ENCODE data around the gene LRRC56. TPM values are rescaled to one million over a fixed set of nuclear protein-coding genes. Genes with fewer than 3 reads are reported as not detected.

The LRRC56 gene
- total and polyA plus RNA-seq, 9 donors, result 1.7 to 8.4 (median 5.4) TPM

GRCh38 chr11:533586-534395 lies 3.5 kb upstream of the LRRC56 start:
- Histone ChIP-seq H3K27me3 (ENCODE audit: control insufficient read depth, insufficient read depth, low read length) (peaks cover 29% of the 10 kb centered on the region), H3K36me3 (ENCODE audit: control insufficient read depth, insufficient read depth, low read length) (peaks cover 36% of the 10 kb centered on the region), H3K27ac (ENCODE audit: low read length) (peak overlapping the region; percentile 90), H3K4me3 (ENCODE audit: low read length) (peak overlapping the region; percentile 82), H3K4me1 (ENCODE audit: control insufficient read depth, insufficient read depth, low read length) (peaks cover 65% of the 10 kb centered on the region), H3K9me3 (replicated peaks; ENCODE audit: control insufficient read depth, low read depth, low read length) (no peaks in the 10 kb centered on the region)
- WGBS (ENCODE audit: insufficient coverage), result 90% methylated on average over 33 of the region's 37 CpGs
- no peak for DNase-seq

GRCh38 chr11:534396-535209 lies 2.7 kb upstream of the LRRC56 start:
- Histone ChIP-seq H3K4me3 (ENCODE audit: low read length) (peak overlapping the region; percentile 82), H3K9me3 (replicated peaks; ENCODE audit: control insufficient read depth, low read depth, low read length) (no peaks in the 10 kb centered on the region), H3K27me3 (ENCODE audit: control insufficient read depth, insufficient read depth, low read length) (peaks cover 32% of the 10 kb centered on the region), H3K36me3 (ENCODE audit: control insufficient read depth, insufficient read depth, low read length) (peaks cover 36% of the 10 kb centered on the region), H3K27ac (ENCODE audit: low read length) (peak overlapping the region; percentile 90), H3K4me1 (ENCODE audit: control insufficient read depth, insufficient read depth, low read length) (peaks cover 57% of the 10 kb centered on the region)
- DNase-seq, result peak; percentile 63
- 9% methylated on average over 64 of the region's 66 CpGs for WGBS (ENCODE audit: insufficient coverage)

GRCh38 chr11:535210-535518 lies 2.2 kb upstream of the LRRC56 start:
- H3K4me1 ChIP-seq (ENCODE audit: control insufficient read depth, insufficient read depth, low read length), result peaks cover 52% of the 10 kb centered on the region
- peak overlapping the region; percentile 82 for H3K4me3 ChIP-seq (ENCODE audit: low read length)
- no peak for DNase-seq
- H3K27ac ChIP-seq (ENCODE audit: low read length), result no peak overlapping the region
- peaks cover 31% of the 10 kb centered on the region for H3K36me3 ChIP-seq (ENCODE audit: control insufficient read depth, insufficient read depth, low read length)
- no peaks in the 10 kb centered on the region for H3K9me3 ChIP-seq (replicated peaks; ENCODE audit: control insufficient read depth, low read depth, low read length)
- peaks cover 37% of the 10 kb centered on the region for H3K27me3 ChIP-seq (ENCODE audit: control insufficient read depth, insufficient read depth, low read length)
- WGBS (ENCODE audit: insufficient coverage), result under 1% methylated on average over 44 of the region's 56 CpGs

GRCh38 chr11:535519-536454 lies 1.5 kb upstream of the LRRC56 start, which contains the start of gene HRAS:
Gene HRAS (minus strand): TSS chr11:535576.
- peak within 1 kb of the TSS; percentile 90 for H3K27ac ChIP-seq (ENCODE audit: low read length)
- H3K27me3 ChIP-seq (ENCODE audit: control insufficient read depth, insufficient read depth, low read length), result peaks cover 37% of the 10 kb centered on the region
- H3K4me3 ChIP-seq (ENCODE audit: low read length), result peak within 1 kb of the TSS; percentile 82
- H3K4me1 ChIP-seq (ENCODE audit: control insufficient read depth, insufficient read depth, low read length), result peaks cover 52% of the 10 kb centered on the region
- WGBS (ENCODE audit: insufficient coverage), result 2% methylated on average over 79 of the region's 97 CpGs
- peak; percentile 97 for DNase-seq
- no peaks in the 10 kb centered on the region for H3K9me3 ChIP-seq (replicated peaks; ENCODE audit: control insufficient read depth, low read depth, low read length)
- peaks cover 30% of the 10 kb centered on the region for H3K36me3 ChIP-seq (ENCODE audit: control insufficient read depth, insufficient read depth, low read length)

DNA sequence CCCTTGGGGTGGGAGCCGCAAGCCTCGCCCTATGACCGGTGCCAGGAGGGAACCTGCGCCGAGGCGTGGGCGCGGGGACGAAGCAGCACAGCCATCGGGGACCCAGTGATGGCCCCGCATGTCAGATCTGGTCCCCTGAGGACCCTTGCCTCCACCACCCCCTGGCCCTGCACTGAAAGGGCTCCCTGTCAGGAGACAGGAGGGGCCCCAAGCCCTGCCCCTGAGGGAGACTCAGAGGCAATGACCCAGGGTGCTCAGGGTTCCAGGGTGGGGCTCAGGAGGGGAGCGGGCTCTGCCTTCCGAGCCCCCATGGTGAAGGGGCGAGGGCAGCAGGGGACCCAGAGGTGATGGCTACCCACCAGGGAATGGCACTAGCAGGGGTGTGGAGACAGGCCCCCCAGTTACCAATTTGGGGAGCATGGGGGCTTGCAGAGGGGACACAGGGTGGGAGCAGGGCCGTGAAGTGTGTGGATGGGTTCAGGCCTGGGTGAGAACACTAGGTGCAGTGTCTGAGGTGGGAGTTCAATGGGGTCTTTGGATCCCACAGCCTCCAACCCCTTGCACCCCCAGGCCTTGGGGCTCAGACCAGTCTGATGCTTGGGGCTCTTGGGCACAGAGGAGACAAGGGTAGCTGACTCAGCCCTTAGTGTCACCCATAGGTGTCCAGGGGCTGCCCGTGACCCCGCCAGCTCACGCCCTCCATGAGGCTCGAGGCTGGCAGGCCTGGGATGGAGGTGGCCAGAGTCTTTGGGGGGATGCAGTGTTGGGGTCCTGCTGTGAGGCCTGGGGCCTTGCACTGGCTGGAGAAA lies 499 bp downstream of the LRRC56 start:
- Histone ChIP-seq H3K4me3 (ENCODE audit: low read length) (peak overlapping the region; percentile 19), H3K27ac (ENCODE audit: low read length) (no peak overlapping the region), H3K9me3 (replicated peaks; ENCODE audit: control insufficient read depth, low read depth, low read length) (no peaks in the 10 kb centered on the region), H3K27me3 (ENCODE audit: control insufficient read depth, insufficient read depth, low read length) (peaks cover 37% of the 10 kb centered on the region), H3K4me1 (ENCODE audit: control insufficient read depth, insufficient read depth, low read length) (peaks cover 44% of the 10 kb centered on the region), H3K36me3 (ENCODE audit: control insufficient read depth, insufficient read depth, low read length) (peaks cover 11% of the 10 kb centered on the region)
- no peak for DNase-seq
- 42% methylated on average over 19 of the region's 19 CpGs for WGBS (ENCODE audit: insufficient coverage)

DNA sequence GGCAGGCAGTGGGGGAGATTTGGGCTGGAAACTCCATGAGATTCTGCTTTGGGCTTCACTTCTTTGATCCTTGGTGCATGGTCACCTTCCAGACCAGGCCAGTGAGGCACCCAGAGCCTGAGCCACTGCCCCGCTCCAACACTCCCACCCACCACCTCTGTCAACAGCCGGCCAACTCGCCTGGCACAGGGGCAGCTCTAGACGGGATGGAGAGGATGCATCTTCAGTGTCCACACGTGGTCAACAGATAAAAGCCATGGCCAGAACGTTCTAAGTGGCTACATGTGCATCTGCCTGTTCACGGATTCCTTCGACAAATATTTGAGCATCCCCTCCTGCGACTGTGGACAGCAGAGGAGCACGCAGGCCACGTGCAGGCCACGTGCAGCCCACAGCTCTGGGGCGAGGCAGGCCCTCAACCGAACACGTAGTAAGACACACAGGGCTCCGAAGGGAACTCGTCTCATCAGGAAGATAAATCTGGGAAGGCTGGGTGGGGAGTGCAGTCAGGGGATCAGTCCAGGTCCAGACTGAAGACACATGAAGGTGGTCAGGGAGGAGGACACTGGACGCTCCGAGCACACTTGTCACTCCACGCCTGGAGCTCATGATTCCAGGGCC lies 1.2 kb downstream of the LRRC56 start:
- Histone ChIP-seq H3K4me3 (ENCODE audit: low read length) (no peak overlapping the region), H3K27ac (ENCODE audit: low read length) (no peak overlapping the region), H3K4me1 (ENCODE audit: control insufficient read depth, insufficient read depth, low read length) (peaks cover 37% of the 10 kb centered on the region), H3K36me3 (ENCODE audit: control insufficient read depth, insufficient read depth, low read length) (peaks cover 4% of the 10 kb centered on the region), H3K9me3 (replicated peaks; ENCODE audit: control insufficient read depth, low read depth, low read length) (no peaks in the 10 kb centered on the region), H3K27me3 (ENCODE audit: control insufficient read depth, insufficient read depth, low read length) (peaks cover 37% of the 10 kb centered on the region)
- no peak for DNase-seq
- 88% methylated on average over 18 of the region's 20 CpGs for WGBS (ENCODE audit: insufficient coverage)

GRCh38 chr11:539971-540481 lies 2.7 kb downstream of the LRRC56 start:
- Histone ChIP-seq H3K9me3 (replicated peaks; ENCODE audit: control insufficient read depth, low read depth, low read length) (no peaks in the 10 kb centered on the region), H3K27ac (ENCODE audit: low read length) (no peak overlapping the region), H3K4me3 (ENCODE audit: low read length) (no peak overlapping the region), H3K4me1 (ENCODE audit: control insufficient read depth, insufficient read depth, low read length) (peaks cover 24% of the 10 kb centered on the region), H3K36me3 (ENCODE audit: control insufficient read depth, insufficient read depth, low read length) (no peaks in the 10 kb centered on the region), H3K27me3 (ENCODE audit: control insufficient read depth, insufficient read depth, low read length) (peaks cover 37% of the 10 kb centered on the region)
- 71% methylated on average over 8 of the region's 8 CpGs for WGBS (ENCODE audit: insufficient coverage)
- DNase-seq, result no peak

DNA sequence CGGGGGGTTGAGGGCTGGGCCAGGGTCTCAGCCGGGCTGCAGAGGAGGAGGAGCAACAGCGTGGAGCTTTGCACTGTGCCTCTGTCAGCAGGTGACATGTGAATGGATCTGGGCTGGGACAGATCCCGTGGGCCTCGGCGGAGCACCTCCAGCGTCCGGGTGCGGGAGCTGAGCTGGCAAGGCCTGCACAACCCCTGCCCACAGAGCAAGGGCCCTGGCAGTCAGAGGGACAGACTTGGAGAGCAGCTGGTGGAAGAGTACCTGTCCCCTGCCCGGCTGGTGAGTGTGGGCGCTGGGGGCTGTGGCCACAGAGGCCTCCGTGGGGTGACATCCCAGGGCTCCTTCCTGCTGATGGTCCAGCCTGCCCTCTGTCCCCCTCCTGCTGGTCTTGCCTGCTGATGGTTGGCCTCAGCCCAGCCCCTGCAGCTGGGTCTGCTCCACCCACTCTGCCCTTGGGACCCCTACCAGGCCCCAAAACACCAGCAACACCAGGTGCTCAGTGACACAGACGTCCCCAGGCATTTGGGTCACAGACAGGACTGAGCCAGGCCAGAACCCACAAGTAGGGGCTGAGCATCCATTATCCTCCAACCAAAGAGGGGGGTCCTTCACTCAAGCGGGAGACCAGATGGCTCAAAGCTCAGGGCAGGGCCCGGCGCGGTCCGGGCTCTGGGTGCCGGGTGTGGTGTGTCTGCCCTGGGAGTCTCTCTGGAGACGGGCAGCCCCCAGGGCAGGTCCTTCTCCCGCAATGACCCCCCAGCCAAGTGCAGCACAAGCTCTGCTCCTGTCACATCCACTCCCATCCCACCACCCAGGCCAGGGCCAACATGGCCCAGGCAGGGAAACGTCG lies 3.5 kb downstream of the LRRC56 start:
- H3K27me3 ChIP-seq (ENCODE audit: control insufficient read depth, insufficient read depth, low read length), result peaks cover 37% of the 10 kb centered on the region
- peaks cover 24% of the 10 kb centered on the region for H3K4me1 ChIP-seq (ENCODE audit: control insufficient read depth, insufficient read depth, low read length)
- WGBS (ENCODE audit: insufficient coverage), result 63% methylated on average over 14 of the region's 23 CpGs
- no peak overlapping the region for H3K4me3 ChIP-seq (ENCODE audit: low read length)
- no peak for DNase-seq
- H3K27ac ChIP-seq (ENCODE audit: low read length), result no peak overlapping the region
- H3K36me3 ChIP-seq (ENCODE audit: control insufficient read depth, insufficient read depth, low read length), result no peaks in the 10 kb centered on the region
- H3K9me3 ChIP-seq (replicated peaks; ENCODE audit: control insufficient read depth, low read depth, low read length), result no peaks in the 10 kb centered on the region

All from muscle of leg (tissue), 11 donors.